AG09309 (cell line): ENCODE data around the gene LTC4S.

Source experiments
- DNase-seq: peaks from one replicate; pipeline ENCODE4 v3.0.0-alpha.2; 2010; ENCODE audit warnings: low read depth
- H3K4me3 ChIP-seq: 2 replicates; pipeline ENCODE4 v1.5.1; 2011; ENCODE audit warnings: mild to moderate bottlenecking, low read depth, low read length, moderate library complexity; ENCODE audit not compliant: control insufficient read depth
- TF ChIP-seq, protein P1 (sequence below): IDR thresholded peaks from 2 replicates; pipeline ENCODE4 v1.5.1; 2011; ENCODE audit warnings: mild to moderate bottlenecking, low read depth, low read length, inconsistent platforms; ENCODE audit not compliant: insufficient read depth, control insufficient read depth; ENCODE audit errors: missing control alignments

Gene LTC4S

GRCh38 chr5:179769796-179770195, 24.0 kb upstream of the LTC4S start:
- no peak overlapping the region for H3K4me3 ChIP-seq
- TF ChIP-seq, protein P1, sequence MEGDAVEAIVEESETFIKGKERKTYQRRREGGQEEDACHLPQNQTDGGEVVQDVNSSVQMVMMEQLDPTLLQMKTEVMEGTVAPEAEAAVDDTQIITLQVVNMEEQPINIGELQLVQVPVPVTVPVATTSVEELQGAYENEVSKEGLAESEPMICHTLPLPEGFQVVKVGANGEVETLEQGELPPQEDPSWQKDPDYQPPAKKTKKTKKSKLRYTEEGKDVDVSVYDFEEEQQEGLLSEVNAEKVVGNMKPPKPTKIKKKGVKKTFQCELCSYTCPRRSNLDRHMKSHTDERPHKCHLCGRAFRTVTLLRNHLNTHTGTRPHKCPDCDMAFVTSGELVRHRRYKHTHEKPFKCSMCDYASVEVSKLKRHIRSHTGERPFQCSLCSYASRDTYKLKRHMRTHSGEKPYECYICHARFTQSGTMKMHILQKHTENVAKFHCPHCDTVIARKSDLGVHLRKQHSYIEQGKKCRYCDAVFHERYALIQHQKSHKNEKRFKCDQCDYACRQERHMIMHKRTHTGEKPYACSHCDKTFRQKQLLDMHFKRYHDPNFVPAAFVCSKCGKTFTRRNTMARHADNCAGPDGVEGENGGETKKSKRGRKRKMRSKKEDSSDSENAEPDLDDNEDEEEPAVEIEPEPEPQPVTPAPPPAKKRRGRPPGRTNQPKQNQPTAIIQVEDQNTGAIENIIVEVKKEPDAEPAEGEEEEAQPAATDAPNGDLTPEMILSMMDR: no peak
- no peak for DNase-seq

DNA sequence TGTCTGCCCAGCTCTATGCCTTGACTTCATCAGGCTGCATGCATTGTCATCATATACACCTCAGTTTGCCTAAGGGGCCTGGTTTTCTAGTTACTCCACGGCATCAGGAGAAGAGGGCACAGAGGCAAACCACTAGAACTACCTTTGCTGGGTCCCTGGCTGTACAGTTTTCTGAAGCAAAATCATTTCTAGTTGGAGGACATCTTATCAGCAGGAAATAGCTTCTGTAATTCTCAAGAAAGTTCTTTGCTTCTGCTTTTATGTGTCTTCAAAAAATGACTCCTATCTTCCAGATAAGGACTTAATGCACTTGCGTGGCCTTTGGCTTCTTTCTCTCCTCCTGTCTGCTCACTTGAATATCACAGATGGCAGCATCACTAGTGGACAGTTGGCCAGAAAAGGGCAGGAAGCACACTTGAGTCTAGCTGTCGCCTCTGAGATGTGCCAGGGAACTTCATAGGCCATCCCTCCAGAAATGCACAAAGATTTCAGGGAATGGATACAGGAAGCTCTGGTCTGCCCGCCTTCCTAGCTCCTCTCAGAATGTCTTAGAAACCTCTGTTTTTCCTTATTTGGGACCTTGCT, 22.4 kb upstream of the LTC4S start:
- no peak overlapping the region for H3K4me3 ChIP-seq
- TF ChIP-seq, protein P1: no peak
- no peak for DNase-seq

DNA sequence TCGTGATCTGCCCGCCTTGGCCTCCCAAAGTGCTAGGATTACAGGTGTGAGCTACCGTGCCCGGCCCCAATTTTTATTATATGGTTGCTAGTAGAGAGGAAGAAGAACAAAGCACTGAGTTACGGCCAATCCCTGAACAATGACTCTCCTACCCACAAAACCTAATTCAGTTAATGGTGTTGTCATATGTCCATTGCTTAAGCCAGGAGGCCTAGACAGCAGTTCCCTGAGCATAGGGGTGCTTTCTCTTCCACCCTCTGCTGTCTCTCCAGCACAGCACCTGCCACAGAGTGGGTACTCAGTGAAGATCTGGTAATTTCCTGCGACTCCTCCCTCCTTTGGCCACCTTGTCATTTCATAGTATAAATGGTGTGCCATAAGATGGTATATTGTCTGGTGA, 21.4 kb upstream of the LTC4S start:
- H3K4me3 ChIP-seq: no peak overlapping the region
- DNase-seq: no peak
- TF ChIP-seq, protein P1: no peak

- no peak overlapping the region for H3K4me3 ChIP-seq
- TF ChIP-seq, protein P1: no peak
- DNase-seq: no peak
Measured at GRCh38 chr5:179773686-179774040, 20.1 kb upstream of the LTC4S start.

- no peak for DNase-seq
- H3K4me3 ChIP-seq: no peak overlapping the region
- TF ChIP-seq, protein P1: no peak
Measured at GRCh38 chr5:179774442-179774841, 19.3 kb upstream of the LTC4S start.

- TF ChIP-seq, protein P1: no peak
- no peak overlapping the region for H3K4me3 ChIP-seq
Measured at GRCh38 chr5:179776411-179776938, 17.3 kb upstream of the LTC4S start.

More at GRCh38 chr5:179776411-179776938, 17.3 kb upstream of the LTC4S start:
- no peak for DNase-seq
